CMK (cell line): Measurements from ENCODE around the gene VAPA.

Experiments used
- DNase-seq: peaks from one replicate; pipeline ENCODE4 v3.0.0-alpha.2; 2010; ENCODE audit warnings: low read depth

The VAPA gene, protein sequence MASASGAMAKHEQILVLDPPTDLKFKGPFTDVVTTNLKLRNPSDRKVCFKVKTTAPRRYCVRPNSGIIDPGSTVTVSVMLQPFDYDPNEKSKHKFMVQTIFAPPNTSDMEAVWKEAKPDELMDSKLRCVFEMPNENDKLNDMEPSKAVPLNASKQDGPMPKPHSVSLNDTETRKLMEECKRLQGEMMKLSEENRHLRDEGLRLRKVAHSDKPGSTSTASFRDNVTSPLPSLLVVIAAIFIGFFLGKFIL

GRCh38 chr18:9913526-9914333, at the start of gene VAPA:
VAPA (plus strand) TSS chr18:9914016; CDS start chr18:9914257, 241 bp downstream.
- DNase-seq = peak; percentile 76

DNA sequence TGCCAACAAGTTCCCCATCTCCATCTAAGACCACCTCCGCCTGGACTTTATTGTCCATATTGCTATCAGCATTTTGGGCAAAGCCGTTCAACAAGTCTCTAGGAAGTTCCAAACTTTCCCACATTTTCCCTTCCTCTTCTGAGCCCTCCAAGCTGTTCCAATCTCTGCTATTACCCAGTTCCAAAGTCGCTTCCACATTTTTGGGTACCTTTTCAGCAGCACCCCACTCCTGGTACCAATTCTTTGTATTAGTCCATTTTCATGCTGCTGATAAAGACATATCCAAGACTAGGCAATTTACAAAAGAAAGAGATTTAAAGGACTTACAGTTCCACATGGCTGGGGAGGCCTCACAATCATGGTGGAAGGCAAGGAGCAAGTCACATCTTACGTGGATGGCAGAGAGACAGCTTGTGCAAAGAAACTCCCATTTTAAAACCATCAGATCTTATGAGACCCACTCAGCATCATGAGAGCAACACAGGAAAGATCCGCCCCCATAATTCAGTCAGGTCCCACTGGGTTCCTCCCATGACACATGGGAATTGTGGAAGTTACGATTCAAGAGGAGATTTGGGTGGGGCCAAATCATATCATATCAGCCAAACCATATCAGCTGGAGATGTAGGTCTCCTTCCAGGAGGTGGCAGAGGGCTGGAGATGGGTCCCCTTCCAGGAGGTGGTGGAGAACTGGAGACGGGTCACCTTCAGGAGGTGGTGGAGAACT, 47.9 kb upstream of the VAPA start:
- DNase-seq = no peak

- DNase-seq = no peak
Measured at GRCh38 chr18:9866627-9867026, 47.2 kb upstream of the VAPA start.

DNA sequence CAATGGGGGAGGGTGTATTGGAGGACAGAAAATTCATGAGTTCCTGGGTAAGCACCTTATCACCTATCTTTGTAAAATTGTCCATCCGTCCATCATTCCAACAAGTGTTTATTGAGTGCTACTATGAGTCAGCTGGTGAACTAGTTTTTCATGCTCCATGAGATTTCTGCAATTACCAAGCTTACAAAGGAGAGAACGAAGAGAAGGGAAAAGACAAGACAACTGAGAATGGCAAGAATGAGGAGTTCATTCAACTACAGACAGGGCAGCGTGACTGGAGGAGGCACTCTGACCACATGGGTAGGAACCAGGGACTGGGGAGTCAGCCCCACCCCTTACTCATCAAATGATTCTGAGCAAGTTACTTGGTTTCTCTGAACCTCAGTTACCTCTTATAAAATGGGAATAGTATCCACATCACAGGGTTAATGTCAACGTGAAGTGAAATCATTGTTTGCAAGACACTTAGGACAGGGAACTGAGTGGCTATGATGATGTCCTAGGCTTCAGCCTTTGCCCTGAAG, 46.7 kb upstream of the VAPA start:
- DNase-seq = no peak

GRCh38 chr18:9868857-9869714, 44.7 kb upstream of the VAPA start:
- DNase-seq = no peak

DNA sequence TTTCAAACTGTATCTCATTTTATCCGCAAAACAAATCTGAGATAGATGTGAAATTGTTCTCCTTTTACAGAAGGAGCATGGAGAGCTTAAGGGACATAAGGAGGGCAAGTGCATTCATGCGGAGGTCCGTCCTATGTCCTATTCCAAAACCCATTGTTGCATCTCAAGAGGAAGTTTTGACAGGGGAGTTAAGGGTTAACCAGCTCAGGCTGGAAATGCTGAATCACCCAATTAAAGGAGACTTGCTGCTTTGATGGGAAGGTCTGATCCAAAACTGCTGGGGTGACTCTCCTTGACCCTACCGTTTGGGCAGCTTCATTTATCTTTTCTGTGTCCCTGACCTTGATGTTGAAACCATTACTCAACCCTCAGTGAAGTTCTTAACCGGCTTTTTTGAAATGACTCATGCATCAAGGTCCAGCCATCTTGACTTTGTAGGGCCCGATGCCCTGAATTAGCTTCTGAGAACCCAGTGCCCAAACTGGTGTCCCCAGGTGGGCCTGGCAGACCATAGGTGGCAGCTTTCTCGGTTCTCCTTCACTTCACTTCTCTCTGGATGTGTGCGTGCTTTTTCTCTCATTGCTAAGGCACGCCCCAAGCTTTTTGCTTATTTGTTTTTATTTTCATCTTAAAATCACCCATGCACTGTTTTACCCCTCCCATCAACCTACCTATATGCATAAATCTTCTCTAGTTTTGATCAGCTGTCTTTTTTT, 43.9 kb upstream of the VAPA start:
- DNase-seq = no peak

DNA sequence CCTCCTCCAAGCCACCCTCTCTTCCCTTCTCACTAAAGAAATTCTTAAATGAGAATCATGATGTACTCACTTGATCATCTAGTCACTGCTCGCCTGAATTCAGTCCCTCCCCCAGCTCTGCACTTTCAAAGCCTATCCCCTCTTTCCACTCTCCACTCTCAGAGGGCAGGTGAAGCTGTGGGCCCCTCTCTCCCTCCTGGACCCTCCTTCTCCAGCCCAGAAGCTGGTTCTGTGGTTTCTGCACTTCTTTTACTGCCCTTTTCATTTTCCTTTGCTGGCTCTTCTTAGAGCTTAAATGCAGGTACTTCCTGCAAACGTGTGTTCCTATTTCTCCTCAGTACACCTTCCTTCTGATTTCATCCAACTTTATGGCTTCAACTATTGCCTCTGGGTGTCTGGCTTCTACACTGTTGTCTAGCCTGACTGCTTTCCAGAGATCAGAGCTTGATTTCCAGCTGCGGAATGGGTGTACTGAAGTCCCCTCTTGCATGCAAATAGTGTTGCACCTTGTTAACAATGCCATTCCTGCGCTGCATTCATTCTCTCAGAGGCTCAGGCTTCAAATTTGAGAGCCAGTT, 43.3 kb upstream of the VAPA start:
- no peak for DNase-seq

DNA sequence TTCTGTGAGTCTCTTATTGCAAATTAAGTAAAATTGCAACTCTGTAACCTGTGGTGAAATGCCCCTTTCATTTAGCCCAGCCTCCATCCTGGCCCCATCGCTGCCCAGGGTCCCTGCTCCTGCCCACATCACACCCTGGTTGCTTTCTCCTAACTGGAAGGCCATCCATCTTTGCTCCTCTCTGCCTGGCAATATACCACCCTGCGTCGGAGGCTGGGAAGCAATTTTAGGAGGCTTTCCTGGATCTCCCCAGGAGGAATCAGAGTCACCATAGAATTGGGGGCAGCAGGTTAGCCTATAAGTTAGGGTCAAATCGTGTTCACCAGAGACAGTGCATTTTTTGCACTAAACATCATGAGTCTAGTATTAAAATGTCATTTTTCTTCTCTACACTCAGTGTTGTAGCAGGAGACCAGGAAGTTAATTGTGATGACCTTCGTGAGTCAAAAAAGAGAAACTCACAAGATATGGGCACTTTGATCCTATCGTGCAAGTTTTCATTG, 42.5 kb upstream of the VAPA start:
- DNase-seq = no peak

DNA sequence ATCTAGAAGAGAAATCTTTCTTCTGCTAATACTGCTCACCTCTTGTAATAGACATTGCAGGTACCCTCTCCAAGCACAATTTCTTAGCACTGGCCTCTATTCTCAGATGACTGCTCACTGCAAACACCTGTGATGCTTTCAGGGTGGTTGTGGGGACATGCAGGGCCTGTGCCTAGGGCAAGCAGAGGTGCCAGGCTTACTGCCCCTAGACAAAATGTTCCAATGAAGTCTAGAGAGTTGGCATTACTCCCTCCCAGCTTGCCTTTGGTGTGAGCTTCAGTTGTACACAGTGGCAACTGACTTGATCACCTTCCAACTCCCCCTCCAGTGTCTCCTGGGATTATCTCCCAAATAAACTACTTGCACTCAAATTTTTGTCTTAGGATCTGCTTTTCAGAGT, 41.0 kb upstream of the VAPA start:
- DNase-seq = no peak

- no peak for DNase-seq
Measured at GRCh38 chr18:9874728-9875127, 39.1 kb upstream of the VAPA start.

DNA sequence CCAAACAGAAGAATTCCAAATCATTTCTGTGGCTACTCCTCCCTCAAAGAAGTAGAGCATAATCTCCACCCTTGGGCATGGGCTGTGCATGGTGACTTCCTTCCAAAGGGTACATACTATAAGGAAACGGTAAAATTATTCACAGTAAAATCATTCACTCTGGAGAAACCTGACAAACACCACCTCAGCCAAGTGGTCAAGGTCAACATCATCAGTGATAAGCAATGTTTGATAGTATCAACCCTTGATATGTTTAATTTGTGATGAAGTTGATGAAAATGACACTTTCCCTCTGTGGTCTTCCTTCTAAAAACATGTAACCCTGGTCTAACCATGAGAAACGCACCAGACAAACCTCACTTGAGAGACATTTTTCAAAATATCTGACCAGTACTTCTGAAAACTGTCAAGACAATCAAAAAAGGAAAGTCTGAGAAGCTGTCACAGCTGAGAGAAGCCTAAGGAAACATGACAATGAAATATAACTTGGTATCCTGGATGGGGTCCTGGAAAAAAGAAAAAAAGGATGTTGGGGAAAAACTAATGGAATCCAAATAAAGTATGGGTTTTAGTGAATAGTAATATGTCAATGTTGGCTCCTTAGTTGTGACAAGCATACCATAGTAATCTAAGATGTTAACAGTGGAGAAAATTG, 37.5 kb upstream of the VAPA start:
- DNase-seq = no peak

DNA sequence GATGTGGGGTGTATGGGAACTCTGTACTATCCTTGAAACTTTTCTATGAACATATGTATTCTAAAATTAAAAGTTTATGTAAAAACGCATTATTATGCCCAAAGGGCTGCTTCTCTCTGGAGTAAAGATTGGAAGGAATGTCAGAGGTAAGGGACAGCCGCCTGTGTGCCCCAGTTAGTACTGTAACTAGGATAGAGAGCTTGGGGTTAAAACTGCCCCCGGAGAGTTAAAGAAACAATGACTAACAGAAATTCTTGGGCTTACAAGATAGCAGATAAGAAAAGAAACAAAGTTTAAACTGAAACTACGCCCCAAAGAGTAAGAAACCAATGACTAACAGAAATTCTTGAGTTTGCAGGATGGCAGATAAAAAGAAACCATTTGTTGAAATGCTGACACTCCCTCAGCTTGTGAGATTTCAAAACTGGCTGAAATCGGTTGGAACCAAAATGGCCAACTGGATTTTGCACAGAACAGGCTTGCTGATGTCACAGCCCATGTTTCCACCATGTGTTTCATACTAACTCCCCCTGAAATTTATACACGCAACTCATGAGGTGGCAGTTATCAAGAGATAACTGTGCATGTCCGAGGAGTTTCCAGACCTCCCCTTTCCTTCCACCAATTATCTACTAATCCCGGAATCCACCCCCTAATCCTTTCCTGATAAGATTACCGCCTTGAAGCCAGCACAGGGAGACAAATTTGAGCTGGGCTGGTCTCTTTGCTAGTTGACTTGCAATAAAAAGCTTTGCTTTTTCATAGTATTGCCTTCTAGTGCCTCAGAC, 36.8 kb upstream of the VAPA start:
- peak; percentile 48 for DNase-seq

GRCh38 chr18:9877655-9878014, 36.2 kb upstream of the VAPA start:
- no peak for DNase-seq

- DNase-seq = no peak
Measured at GRCh38 chr18:9878095-9878494, 35.7 kb upstream of the VAPA start.

- no peak for DNase-seq
Measured at GRCh38 chr18:9878783-9879242, 35.0 kb upstream of the VAPA start.

- DNase-seq = no peak
Measured at GRCh38 chr18:9884090-9884489, 29.7 kb upstream of the VAPA start.

GRCh38 chr18:9884532-9885140, 29.2 kb upstream of the VAPA start:
- DNase-seq = no peak

- DNase-seq = no peak
Measured at GRCh38 chr18:9885170-9886004, 28.4 kb upstream of the VAPA start, which contains the start of gene TXNDC2. TXNDC2 (plus strand) TSS chr18:9885973; CDS start chr18:9886681, 708 bp downstream.
